Neural progenitor cell (in vitro differentiated cells): Measurements from ENCODE around the gene ABCC9. TPM values are rescaled to one million over a fixed set of nuclear protein-coding genes. Genes with fewer than 3 reads are reported as not detected.
"Not testable (repeated sequence)": the region's sequence is repeated elsewhere in the genome, so short reads cannot be mapped to it uniquely, and the experiment has no call there.

ENCODE experiments used
- DNase-seq: peaks from one replicate; pipeline ENCODE4 v3.0.0-alpha.2; 2016; ENCODE audit warnings: low spot score
- H2AFZ ChIP-seq: fragments of 200-600 bp; sonication (generic); replicated peaks from 2 replicates; pipeline ENCODE4 v1.6.1; 2016; ENCODE audit warnings: antibody characterized with exemption
- H3F3A ChIP-seq: fragments of 200-600 bp; sonication (generic); 2 replicates; pipeline ENCODE4 v1.6.1; 2016; ENCODE audit warnings: antibody characterized with exemption, low read depth
- H3K27ac ChIP-seq: fragments of 200-600 bp; sonication (generic); 2 replicates; pipeline ENCODE4 v1.5.1; 2016; ENCODE audit warnings: mild to moderate bottlenecking
- H3K27me3 ChIP-seq: fragments of 200-600 bp; sonication (generic); 2 replicates; pipeline ENCODE4 v1.6.1; 2016; ENCODE audit warnings: mild to moderate bottlenecking, moderate library complexity
- H3K36me3 ChIP-seq: fragments of 200-600 bp; sonication (generic); 2 replicates; pipeline ENCODE4 v1.5.1; 2016
- H3K4me1 ChIP-seq: fragments of 200-600 bp; sonication (generic); 2 replicates; pipeline ENCODE4 v1.6.1; 2016; ENCODE audit warnings: mixed run types
- H3K4me2 ChIP-seq: fragments of 200-600 bp; sonication (generic); 2 replicates; pipeline ENCODE4 v1.6.1; 2016
- H3K4me3 ChIP-seq: fragments of 200-600 bp; sonication (generic); 2 replicates; pipeline ENCODE4 v1.5.1; 2016
- H3K79me2 ChIP-seq: fragments of 200-600 bp; sonication (generic); 2 replicates; pipeline ENCODE4 v1.6.1; 2016; ENCODE audit warnings: low read depth
- H3K9ac ChIP-seq: fragments of 200-600 bp; sonication (generic); 2 replicates; pipeline ENCODE4 v1.6.1; 2016
- H3K9me3 ChIP-seq: fragments of 200-600 bp; sonication (generic); 2 replicates; pipeline ENCODE4 v1.5.1; 2016; ENCODE audit warnings: low read depth
- H4K20me1 ChIP-seq: fragments of 200-600 bp; sonication (generic); 2 replicates; pipeline ENCODE4 v1.6.1; 2016; ENCODE audit warnings: low read depth
- H3K27ac Mint-ChIP-seq: 3 replicates; pipeline ENCODE4 v1.8.0; 2021; ENCODE audit warnings: mixed read lengths
- H3K27me3 Mint-ChIP-seq: 2 replicates; pipeline ENCODE4 v1.8.0; 2022; ENCODE audit warnings: low read depth, mild to moderate bottlenecking, inconsistent platforms, moderate library complexity, mixed read lengths; ENCODE audit not compliant: insufficient read depth
- H3K36me3 Mint-ChIP-seq: 3 replicates; pipeline ENCODE4 v1.8.0; 2021; ENCODE audit warnings: mixed read lengths
- H3K4me1 Mint-ChIP-seq: 3 replicates; pipeline ENCODE4 v1.8.0; 2021; ENCODE audit warnings: mixed read lengths
- H3K4me3 Mint-ChIP-seq: 3 replicates; pipeline ENCODE4 v1.8.0; 2021; ENCODE audit warnings: mild to moderate bottlenecking, moderate library complexity, mixed read lengths
- H3K9me3 Mint-ChIP-seq: 3 replicates; pipeline ENCODE4 v1.8.0; 2020; ENCODE audit warnings: mixed read lengths
- EZH2 ChIP-seq: fragments of 200-600 bp; sonication (generic); IDR thresholded peaks from 2 replicates; pipeline ENCODE4 v1.6.1; 2017; ENCODE audit warnings: antibody characterized with exemption, mild to moderate bottlenecking, moderate library complexity
- EZH2phosphoT487 ChIP-seq: fragments of 200-600 bp; sonication (generic); IDR thresholded peaks from 2 replicates; pipeline ENCODE4 v1.6.1; 2017; ENCODE audit warnings: antibody characterized with exemption
- total RNA-seq: library from RNA; depleted of rRNA; stranded (reverse); fragments of >200 nt; gene quantifications from 2 replicates; pipeline ENCODE4 v1.2.3, GENCODE V29; 2015; ENCODE audit warnings: low replicate concordance
- TF ChIP-seq, protein P1 (sequence below): fragments of 200-600 bp; sonication (generic); IDR thresholded peaks from 2 replicates; pipeline ENCODE4 v1.5.1; 2017; ENCODE audit warnings: antibody characterized with exemption, mild to moderate bottlenecking

Gene ABCC9
- total RNA-seq, 1 donor from 2014 or later = not detected

DNA sequence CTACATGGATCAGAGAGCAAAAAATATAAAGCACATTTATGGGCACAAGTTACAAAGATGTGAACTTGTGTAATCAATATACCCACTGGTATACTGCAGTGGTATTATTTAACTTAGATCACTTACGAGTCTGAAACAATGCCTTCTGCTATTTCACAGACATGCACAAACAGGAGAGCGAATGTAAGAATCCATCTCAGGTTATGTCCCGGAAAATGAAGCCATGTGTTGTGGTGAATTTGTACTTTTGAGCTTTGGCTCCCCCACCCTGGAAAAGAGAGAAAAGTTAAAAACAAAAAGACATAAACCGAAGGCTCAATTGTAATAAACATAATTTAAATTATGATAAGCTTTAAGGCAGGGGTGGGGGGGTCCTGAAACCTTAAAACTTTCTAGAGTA is 7.6 kb downstream of the ABCC9 start:
- Histone ChIP-seq H3K9me3 (no peaks in the 10 kb centered on the region), H4K20me1 (no peaks in the 10 kb centered on the region), H3K4me1 (no peaks in the 10 kb centered on the region), H3K27me3 (peaks cover 28% of the 10 kb centered on the region), H3K4me2 (no peak overlapping the region), H3F3A (no peaks in the 10 kb centered on the region), H3K27ac (no peak overlapping the region), H3K9ac (no peak overlapping the region), H3K36me3 (no peaks in the 10 kb centered on the region), H3K79me2 (no peaks in the 10 kb centered on the region), H3K4me3 (no peak overlapping the region), H2AFZ (no peak overlapping the region)
- TF ChIP-seq EZH2phosphoT487 (no peak), EZH2 (no peak)
- TF ChIP-seq, protein P1, sequence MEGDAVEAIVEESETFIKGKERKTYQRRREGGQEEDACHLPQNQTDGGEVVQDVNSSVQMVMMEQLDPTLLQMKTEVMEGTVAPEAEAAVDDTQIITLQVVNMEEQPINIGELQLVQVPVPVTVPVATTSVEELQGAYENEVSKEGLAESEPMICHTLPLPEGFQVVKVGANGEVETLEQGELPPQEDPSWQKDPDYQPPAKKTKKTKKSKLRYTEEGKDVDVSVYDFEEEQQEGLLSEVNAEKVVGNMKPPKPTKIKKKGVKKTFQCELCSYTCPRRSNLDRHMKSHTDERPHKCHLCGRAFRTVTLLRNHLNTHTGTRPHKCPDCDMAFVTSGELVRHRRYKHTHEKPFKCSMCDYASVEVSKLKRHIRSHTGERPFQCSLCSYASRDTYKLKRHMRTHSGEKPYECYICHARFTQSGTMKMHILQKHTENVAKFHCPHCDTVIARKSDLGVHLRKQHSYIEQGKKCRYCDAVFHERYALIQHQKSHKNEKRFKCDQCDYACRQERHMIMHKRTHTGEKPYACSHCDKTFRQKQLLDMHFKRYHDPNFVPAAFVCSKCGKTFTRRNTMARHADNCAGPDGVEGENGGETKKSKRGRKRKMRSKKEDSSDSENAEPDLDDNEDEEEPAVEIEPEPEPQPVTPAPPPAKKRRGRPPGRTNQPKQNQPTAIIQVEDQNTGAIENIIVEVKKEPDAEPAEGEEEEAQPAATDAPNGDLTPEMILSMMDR = no peak
- no peaks in the 10 kb centered on the region for H3K4me1 Mint-ChIP-seq
- peaks cover 2% of the 10 kb centered on the region for H3K36me3 Mint-ChIP-seq
- H3K4me3 Mint-ChIP-seq = no peak overlapping the region
- DNase-seq = no peak
- H3K9me3 Mint-ChIP-seq = peaks cover 2% of the 10 kb centered on the region
- peaks cover 5% of the 10 kb centered on the region for H3K27me3 Mint-ChIP-seq
- no peak overlapping the region for H3K27ac Mint-ChIP-seq

DNA sequence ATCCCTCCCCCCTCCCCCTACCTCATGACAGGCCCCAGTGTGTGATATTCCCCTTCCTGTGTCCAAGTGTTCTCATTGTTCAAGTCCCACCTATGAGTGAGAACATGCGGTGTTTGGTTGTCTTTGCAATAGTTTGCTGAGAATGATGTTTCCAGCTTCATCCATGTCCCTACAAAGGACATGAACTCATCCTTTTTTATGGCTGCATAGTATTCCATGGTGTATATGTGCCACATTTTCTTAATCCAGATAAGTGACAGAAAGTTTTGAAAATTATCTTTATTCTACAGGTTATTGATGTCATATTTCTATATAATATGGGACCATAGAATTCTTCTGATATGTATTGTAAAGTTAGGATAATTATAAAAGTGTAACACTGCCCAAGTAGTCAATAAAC is 11.3 kb downstream of the ABCC9 start:
- not testable (repeated sequence) for H3K36me3 ChIP-seq, H3K4me3 Mint-ChIP-seq, H3K9ac ChIP-seq, H3K4me1 Mint-ChIP-seq, H3K36me3 Mint-ChIP-seq, H3K27me3 Mint-ChIP-seq, H3K27ac Mint-ChIP-seq, H3K4me1 ChIP-seq, H2AFZ ChIP-seq, H3K27ac ChIP-seq, H3F3A ChIP-seq, DNase-seq, H3K79me2 ChIP-seq, H3K4me3 ChIP-seq, H3K9me3 Mint-ChIP-seq, H3K4me2 ChIP-seq, H4K20me1 ChIP-seq, H3K9me3 ChIP-seq, H3K27me3 ChIP-seq

DNA sequence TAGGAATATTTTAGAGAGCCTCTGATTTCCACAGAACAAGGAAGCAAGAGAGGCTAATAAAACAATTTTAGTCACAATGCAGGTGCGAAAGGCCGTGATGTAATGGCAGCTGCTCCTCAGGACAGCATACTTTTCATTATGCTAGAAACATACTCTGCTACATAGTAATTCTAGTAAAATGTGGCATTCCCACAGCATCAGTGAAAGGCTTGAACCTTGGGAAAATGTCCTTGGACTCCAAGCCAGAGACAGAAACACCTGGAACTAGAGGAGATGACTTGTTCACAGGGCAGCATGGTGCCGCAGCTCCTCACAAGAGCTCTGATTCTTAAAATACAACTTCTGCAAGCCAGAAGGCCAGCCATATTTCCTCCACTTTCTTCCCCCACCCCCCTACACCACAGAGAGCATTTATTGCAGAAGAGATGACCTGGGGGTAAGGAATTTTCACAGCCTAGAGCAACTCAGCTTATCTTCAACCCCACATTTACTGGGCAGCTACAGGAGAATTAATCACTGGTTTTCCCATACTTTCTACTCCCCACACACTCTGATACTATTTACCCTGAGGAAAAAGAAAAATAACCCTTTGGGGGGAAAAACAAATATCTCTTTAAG is 15.8 kb downstream of the ABCC9 start:
- no peak overlapping the region for H3K4me3 Mint-ChIP-seq
- H3K36me3 Mint-ChIP-seq = peaks cover 5% of the 10 kb centered on the region
- H3K79me2 ChIP-seq = no peaks in the 10 kb centered on the region
- DNase-seq = no peak
- H3K4me1 ChIP-seq = no peaks in the 10 kb centered on the region
- no peak overlapping the region for H2AFZ ChIP-seq
- H4K20me1 ChIP-seq = no peaks in the 10 kb centered on the region
- TF ChIP-seq EZH2 (no peak), EZH2phosphoT487 (no peak)
- TF ChIP-seq, protein P1 = no peak
- H3F3A ChIP-seq = no peaks in the 10 kb centered on the region
- no peaks in the 10 kb centered on the region for H3K4me1 Mint-ChIP-seq
- H3K9me3 Mint-ChIP-seq = peaks cover 11% of the 10 kb centered on the region
- no peak overlapping the region for H3K4me3 ChIP-seq
- H3K27ac ChIP-seq = no peak overlapping the region
- no peak overlapping the region for H3K27ac Mint-ChIP-seq
- no peaks in the 10 kb centered on the region for H3K27me3 ChIP-seq
- H3K36me3 ChIP-seq = no peaks in the 10 kb centered on the region
- no peak overlapping the region for H3K9ac ChIP-seq
- H3K27me3 Mint-ChIP-seq = no peaks in the 10 kb centered on the region
- no peak overlapping the region for H3K4me2 ChIP-seq
- H3K9me3 ChIP-seq = no peaks in the 10 kb centered on the region

DNA sequence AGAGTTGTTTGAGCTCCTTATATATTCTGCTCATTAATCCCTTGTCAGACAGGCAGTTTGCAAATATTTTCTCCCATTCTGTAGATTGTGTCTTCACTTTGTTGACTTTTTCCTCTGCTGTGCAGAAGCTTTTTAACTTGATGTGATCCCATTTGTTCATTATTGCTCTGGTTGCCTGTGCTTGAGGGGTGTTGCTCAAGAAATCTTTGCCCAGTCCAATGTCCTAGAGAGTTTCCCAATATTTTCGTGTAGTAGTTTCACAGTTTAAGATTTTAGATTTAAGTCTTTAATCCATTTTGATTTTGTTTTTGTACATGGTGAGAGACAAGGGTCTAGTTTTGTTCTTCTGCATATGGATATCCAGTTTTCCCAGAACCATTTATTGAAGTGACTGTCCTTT is 19.8 kb downstream of the ABCC9 start:
- H3K9me3 Mint-ChIP-seq = peaks cover 7% of the 10 kb centered on the region
- Histone ChIP-seq H3K4me3 (no peak overlapping the region), H4K20me1 (no peaks in the 10 kb centered on the region), H3F3A (no peaks in the 10 kb centered on the region), H3K27ac (no peak overlapping the region), H3K9me3 (no peaks in the 10 kb centered on the region), H3K9ac (no peak overlapping the region), H3K4me1 (no peaks in the 10 kb centered on the region), H3K4me2 (no peak overlapping the region), H3K27me3 (no peaks in the 10 kb centered on the region), H2AFZ (no peak overlapping the region), H3K79me2 (no peaks in the 10 kb centered on the region), H3K36me3 (no peaks in the 10 kb centered on the region)
- peaks cover 7% of the 10 kb centered on the region for H3K36me3 Mint-ChIP-seq
- no peaks in the 10 kb centered on the region for H3K27me3 Mint-ChIP-seq
- no peaks in the 10 kb centered on the region for H3K4me1 Mint-ChIP-seq
- no peak overlapping the region for H3K4me3 Mint-ChIP-seq
- TF ChIP-seq, protein P1 = no peak
- TF ChIP-seq EZH2 (no peak), EZH2phosphoT487 (no peak)
- no peak overlapping the region for H3K27ac Mint-ChIP-seq
- DNase-seq = no peak
